Stimulated activated CD8-positive, alpha-beta memory T cell treated with anti-CD3 and anti-CD28 coated beads, Interleukin-15, amount 100 ng/mL, for 4 hours (primary cell): Measurements from ENCODE around the gene CFDP1.

Source experiments
- DNase-seq, 2 donors: peaks; one replicate each; pipeline ENCODE4 v3.0.0-alpha.2; 2020; ENCODE audit warnings: low read depth in 2 of 2

CFDP1 gene

GRCh38 chr16:75319513-75320411 lies 113.5 kb downstream of the CFDP1 start:
- DNase-seq, result no peak

- no peak for DNase-seq
These were observed 114.6 kb downstream of the CFDP1 start for GRCh38 chr16:75318737-75319136.

- DNase-seq, result no peak
These were observed 115.8 kb downstream of the CFDP1 start for GRCh38 chr16:75317532-75317931.

GRCh38 chr16:75317101-75317522 lies 116.2 kb downstream of the CFDP1 start:
- DNase-seq, result no peak

GRCh38 chr16:75315539-75316306 lies 117.6 kb downstream of the CFDP1 start:
- no peak for DNase-seq

GRCh38 chr16:75312875-75313274 lies 120.4 kb downstream of the CFDP1 start:
- no peak for DNase-seq

GRCh38 chr16:75311383-75311938 lies 121.8 kb downstream of the CFDP1 start:
- no peak for DNase-seq

GRCh38 chr16:75310541-75310940 lies 122.8 kb downstream of the CFDP1 start:
- no peak for DNase-seq

- no peak for DNase-seq
These were observed 123.3 kb downstream of the CFDP1 start for GRCh38 chr16:75309899-75310430.

GRCh38 chr16:75309156-75309555 lies 124.1 kb downstream of the CFDP1 start:
- DNase-seq, result no peak

- no peak for DNase-seq
These were observed 125.3 kb downstream of the CFDP1 start for GRCh38 chr16:75308011-75308410.

GRCh38 chr16:75307506-75307905 lies 125.8 kb downstream of the CFDP1 start:
- DNase-seq, result no peak

- DNase-seq, result no peak
These were observed 127.1 kb downstream of the CFDP1 start for GRCh38 chr16:75306099-75306762.

GRCh38 chr16:75305364-75306098 lies 127.8 kb downstream of the CFDP1 start:
- DNase-seq, result peak in 1 of 2 donors; percentile 12

GRCh38 chr16:75304521-75305363 lies 128.6 kb downstream of the CFDP1 start:
- no peak for DNase-seq

GRCh38 chr16:75301804-75302203 lies 131.5 kb downstream of the CFDP1 start:
- no peak for DNase-seq

GRCh38 chr16:75298267-75298666 lies 135.0 kb downstream of the CFDP1 start:
- no peak for DNase-seq

GRCh38 chr16:75296606-75297005 lies 136.7 kb downstream of the CFDP1 start:
- DNase-seq, result no peak

- DNase-seq, result no peak
These were observed 138.4 kb downstream of the CFDP1 start for GRCh38 chr16:75294773-75295459.
